Measurements from ENCODE around the gene POM121C. TPM values are rescaled to one million over a fixed set of nuclear protein-coding genes. Genes with fewer than 3 reads are reported as not detected.
"Not testable (repeated sequence)": the region's sequence is repeated elsewhere in the genome, so short reads cannot be mapped to it uniquely, and the experiment has no call there.

POM121C gene
- total RNA-seq, 2 experiments from 2014 or later, result 19.9 to 101 TPM

DNA sequence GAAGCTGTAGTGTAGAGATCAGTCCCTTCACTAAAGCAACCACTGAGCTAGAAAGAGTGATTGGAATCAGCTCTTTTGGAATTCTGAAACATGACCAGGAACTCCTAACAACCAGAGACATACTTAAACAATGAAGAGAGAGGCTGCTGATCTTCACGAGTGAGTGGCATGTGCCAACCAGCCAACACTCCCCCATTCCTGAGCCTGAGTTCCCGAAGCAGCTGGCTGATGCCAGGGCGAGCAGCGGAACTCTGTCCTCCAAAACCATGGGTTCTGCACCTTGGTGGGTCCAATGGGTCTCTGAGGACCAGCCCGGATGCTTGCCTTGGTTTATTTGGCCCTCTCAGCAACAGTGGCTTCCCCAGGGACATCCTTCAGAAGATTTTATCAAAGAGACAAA is 25.6 kb downstream of the POM121C start:
- H2AFZ ChIP-seq (ENCODE audit: low read length); POLR2A ChIA-PET; H3K79me2 ChIP-seq (ENCODE audit: insufficient read depth, low read depth, low read length); H4K20me1 ChIP-seq (ENCODE audit: insufficient read depth, low read length); H3K9me3 ChIP-seq (ENCODE audit: low read length); H3K4me3 ChIP-seq (ENCODE audit: low read depth, low read length, poor library complexity, severe bottlenecking); H3K9me2 ChIP-seq (ENCODE audit: insufficient read depth, low read length); intact Hi-C loops (cut with micrococcal nuclease; ENCODE audit: unreplicated experiment); DNase-seq (ENCODE audit: low spot score); BruUV-seq (replicated peaks); CTCF ChIA-PET (ENCODE audit: unreplicated experiment); H3K36me3 ChIP-seq (ENCODE audit: insufficient read depth, low read length): not testable (repeated sequence)
- peak overlapping the region; percentile 34; the same call in 1 of the 2 replicates for H3K4me2 ChIP-seq (ENCODE audit: low read length)
- peaks cover 12% of the 10 kb centered on the region for H3K4me1 ChIP-seq (ENCODE audit: insufficient read depth, low read length, poor library complexity, severe bottlenecking)
- peak overlapping the region; percentile 19 for H3K27ac ChIP-seq (ENCODE audit: low read depth, low read length, poor library complexity, severe bottlenecking)

GRCh38 chr7:75458034-75458433 is 28.1 kb downstream of the POM121C start:
- peaks cover 12% of the 10 kb centered on the region for H3K4me1 ChIP-seq (ENCODE audit: insufficient read depth, low read length, poor library complexity, severe bottlenecking)
- POLR2A ChIA-PET; BruUV-seq (replicated peaks); H3K4me3 ChIP-seq (ENCODE audit: low read depth, low read length, poor library complexity, severe bottlenecking); H3K79me2 ChIP-seq (ENCODE audit: insufficient read depth, low read depth, low read length); H3K9me3 ChIP-seq (ENCODE audit: low read length); H2AFZ ChIP-seq (ENCODE audit: low read length); H3K9me2 ChIP-seq (ENCODE audit: insufficient read depth, low read length); DNase-seq (ENCODE audit: low spot score); H3K36me3 ChIP-seq (ENCODE audit: insufficient read depth, low read length); intact Hi-C loops (cut with micrococcal nuclease; ENCODE audit: unreplicated experiment); H4K20me1 ChIP-seq (ENCODE audit: insufficient read depth, low read length); CTCF ChIA-PET (ENCODE audit: unreplicated experiment); H3K27ac ChIP-seq (ENCODE audit: low read depth, low read length, poor library complexity, severe bottlenecking); H3K4me2 ChIP-seq (ENCODE audit: low read length): not testable (repeated sequence)

- H3K27ac ChIP-seq (ENCODE audit: low read depth, low read length, poor library complexity, severe bottlenecking); DNase-seq (ENCODE audit: low spot score); H3K4me3 ChIP-seq (ENCODE audit: low read depth, low read length, poor library complexity, severe bottlenecking); POLR2A ChIA-PET; H3K9me3 ChIP-seq (ENCODE audit: low read length); CTCF ChIA-PET (ENCODE audit: unreplicated experiment); H3K79me2 ChIP-seq (ENCODE audit: insufficient read depth, low read depth, low read length); H2AFZ ChIP-seq (ENCODE audit: low read length); BruUV-seq (replicated peaks); H3K4me2 ChIP-seq (ENCODE audit: low read length); H3K36me3 ChIP-seq (ENCODE audit: insufficient read depth, low read length); H3K4me1 ChIP-seq (ENCODE audit: insufficient read depth, low read length, poor library complexity, severe bottlenecking); H3K9me2 ChIP-seq (ENCODE audit: insufficient read depth, low read length); intact Hi-C loops (cut with micrococcal nuclease; ENCODE audit: unreplicated experiment); H4K20me1 ChIP-seq (ENCODE audit: insufficient read depth, low read length): not testable (repeated sequence)
Observed at GRCh38 chr7:75456403-75456802, 29.7 kb downstream of the POM121C start.

- H3K27ac ChIP-seq (ENCODE audit: low read depth, low read length, poor library complexity, severe bottlenecking); H3K4me3 ChIP-seq (ENCODE audit: low read depth, low read length, poor library complexity, severe bottlenecking); H3K36me3 ChIP-seq (ENCODE audit: insufficient read depth, low read length); DNase-seq (ENCODE audit: low spot score); CTCF ChIA-PET (ENCODE audit: unreplicated experiment); POLR2A ChIA-PET; H3K4me2 ChIP-seq (ENCODE audit: low read length); H3K79me2 ChIP-seq (ENCODE audit: insufficient read depth, low read depth, low read length); H3K4me1 ChIP-seq (ENCODE audit: insufficient read depth, low read length, poor library complexity, severe bottlenecking); H3K9me2 ChIP-seq (ENCODE audit: insufficient read depth, low read length); BruUV-seq (replicated peaks); H2AFZ ChIP-seq (ENCODE audit: low read length); intact Hi-C loops (cut with micrococcal nuclease; ENCODE audit: unreplicated experiment); H4K20me1 ChIP-seq (ENCODE audit: insufficient read depth, low read length); H3K9me3 ChIP-seq (ENCODE audit: low read length): not testable (repeated sequence)
- TF ChIP-seq, protein P1, sequence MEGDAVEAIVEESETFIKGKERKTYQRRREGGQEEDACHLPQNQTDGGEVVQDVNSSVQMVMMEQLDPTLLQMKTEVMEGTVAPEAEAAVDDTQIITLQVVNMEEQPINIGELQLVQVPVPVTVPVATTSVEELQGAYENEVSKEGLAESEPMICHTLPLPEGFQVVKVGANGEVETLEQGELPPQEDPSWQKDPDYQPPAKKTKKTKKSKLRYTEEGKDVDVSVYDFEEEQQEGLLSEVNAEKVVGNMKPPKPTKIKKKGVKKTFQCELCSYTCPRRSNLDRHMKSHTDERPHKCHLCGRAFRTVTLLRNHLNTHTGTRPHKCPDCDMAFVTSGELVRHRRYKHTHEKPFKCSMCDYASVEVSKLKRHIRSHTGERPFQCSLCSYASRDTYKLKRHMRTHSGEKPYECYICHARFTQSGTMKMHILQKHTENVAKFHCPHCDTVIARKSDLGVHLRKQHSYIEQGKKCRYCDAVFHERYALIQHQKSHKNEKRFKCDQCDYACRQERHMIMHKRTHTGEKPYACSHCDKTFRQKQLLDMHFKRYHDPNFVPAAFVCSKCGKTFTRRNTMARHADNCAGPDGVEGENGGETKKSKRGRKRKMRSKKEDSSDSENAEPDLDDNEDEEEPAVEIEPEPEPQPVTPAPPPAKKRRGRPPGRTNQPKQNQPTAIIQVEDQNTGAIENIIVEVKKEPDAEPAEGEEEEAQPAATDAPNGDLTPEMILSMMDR (conservative IDR thresholded peaks at IDR 0.05; ENCODE audit: low read length), result peak; percentile 70
Observed at GRCh38 chr7:75452494-75452955, 33.6 kb downstream of the POM121C start.

DNA sequence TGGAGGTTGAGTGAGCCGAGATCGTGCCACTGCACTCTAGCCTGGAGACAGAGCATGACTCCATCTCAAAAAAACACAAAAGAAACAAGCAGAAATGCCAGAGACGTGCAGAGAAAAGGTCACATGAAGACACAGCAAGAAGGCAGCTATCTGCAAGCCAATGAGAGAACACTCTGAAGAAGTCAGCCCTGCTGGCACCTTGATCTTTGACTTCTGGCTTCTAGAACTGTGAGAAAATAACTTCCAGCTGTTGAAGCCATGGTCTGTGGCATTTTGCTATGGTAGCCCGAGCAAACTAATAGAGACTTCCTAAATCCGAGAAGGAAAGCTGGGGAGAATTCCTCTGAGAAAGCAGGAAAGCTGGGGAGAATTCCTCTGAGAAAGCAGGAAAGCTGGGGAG is 36.2 kb downstream of the POM121C start:
- H3K4me2 ChIP-seq (ENCODE audit: low read length); CTCF ChIA-PET (ENCODE audit: unreplicated experiment); H3K4me3 ChIP-seq (ENCODE audit: low read depth, low read length, poor library complexity, severe bottlenecking); BruUV-seq (replicated peaks); intact Hi-C loops (cut with micrococcal nuclease; ENCODE audit: unreplicated experiment); H3K9me2 ChIP-seq (ENCODE audit: insufficient read depth, low read length); H3K36me3 ChIP-seq (ENCODE audit: insufficient read depth, low read length); POLR2A ChIA-PET; H3K4me1 ChIP-seq (ENCODE audit: insufficient read depth, low read length, poor library complexity, severe bottlenecking); H4K20me1 ChIP-seq (ENCODE audit: insufficient read depth, low read length); DNase-seq (ENCODE audit: low spot score); H3K9me3 ChIP-seq (ENCODE audit: low read length); H3K27ac ChIP-seq (ENCODE audit: low read depth, low read length, poor library complexity, severe bottlenecking); H2AFZ ChIP-seq (ENCODE audit: low read length); H3K79me2 ChIP-seq (ENCODE audit: insufficient read depth, low read depth, low read length): not testable (repeated sequence)

- CTCF ChIA-PET (ENCODE audit: unreplicated experiment); POLR2A ChIA-PET; H4K20me1 ChIP-seq (ENCODE audit: insufficient read depth, low read length); H3K4me1 ChIP-seq (ENCODE audit: insufficient read depth, low read length, poor library complexity, severe bottlenecking); BruUV-seq (replicated peaks); H3K79me2 ChIP-seq (ENCODE audit: insufficient read depth, low read depth, low read length); DNase-seq (ENCODE audit: low spot score); intact Hi-C loops (cut with micrococcal nuclease; ENCODE audit: unreplicated experiment); H3K9me2 ChIP-seq (ENCODE audit: insufficient read depth, low read length); H3K9me3 ChIP-seq (ENCODE audit: low read length); H3K27ac ChIP-seq (ENCODE audit: low read depth, low read length, poor library complexity, severe bottlenecking): not testable (repeated sequence)
- Histone ChIP-seq H2AFZ (ENCODE audit: low read length) (0 out of 2 replicates have a peak overlapping the region, but pooled peaks have one; percentile 19), H3K36me3 (ENCODE audit: insufficient read depth, low read length) (peaks cover 36% of the 10 kb centered on the region), H3K4me2 (ENCODE audit: low read length) (peak overlapping the region; percentile 71), H3K4me3 (ENCODE audit: low read depth, low read length, poor library complexity, severe bottlenecking) (peak overlapping the region; percentile 70)
Observed at GRCh38 chr7:75442465-75443111, 43.5 kb downstream of the POM121C start.

All from OCI-LY7 (cell line).